ENCODE data around the gene NANOS3.

Gene NANOS3

GRCh38 chr19:13923194-13923987 is 46.5 kb downstream of the NANOS3 start:
- no peak for DNase-seq

- no peak for DNase-seq
Measured at GRCh38 chr19:13926010-13926409, 49.1 kb downstream of the NANOS3 start.

GRCh38 chr19:13926715-13927114 is 49.8 kb downstream of the NANOS3 start:
- no peak for DNase-seq

GRCh38 chr19:13929340-13929739 is 52.4 kb downstream of the NANOS3 start:
- no peak for DNase-seq

- DNase-seq: no peak
Measured at GRCh38 chr19:13929956-13930355, 53.0 kb downstream of the NANOS3 start.
